Prostate gland (tissue), 2 donors: ENCODE measurements around the gene LHX4.

ENCODE experiments used
- CTCF ChIP-seq, 4 experiments: fragments of 200-600 bp in 2 of 4; fragments of 450-650 bp in 2 of 4; sonication (generic) in 2 of 4; IDR thresholded peaks; 1 replicate in 3 of 4; 2 replicates in 1 of 4; pipeline ENCODE4 v1.5.1; 2016 to 2019; ENCODE audit warnings: antibody characterized with exemption in 4 of 4, mild to moderate bottlenecking in 2 of 4, moderate library complexity in 2 of 4
- POLR2A ChIP-seq: fragments of 450-650 bp; IDR thresholded peaks from one replicate; pipeline ENCODE4 v1.6.1; 2016; ENCODE audit warnings: antibody characterized with exemption, mild to moderate bottlenecking
- POLR2AphosphoS5 ChIP-seq: sonication (generic); formaldehyde crosslinking; IDR thresholded peaks from one replicate; pipeline ENCODE4 v1.6.1; 2017; ENCODE audit warnings: antibody characterized with exemption

GRCh38 chr1:180243517-180244221, 13.6 kb downstream of the LHX4 start:
- TF ChIP-seq CTCF (IDR thresholded peaks at IDR 0.05): no peak
- no peak for TF ChIP-seq POLR2A
- TF ChIP-seq POLR2AphosphoS5: no peak
